Esophagus squamous epithelium (tissue), 5 donors: ENCODE results near the gene MAN2B1. TPM values are rescaled to one million over a fixed set of nuclear protein-coding genes. Genes with fewer than 3 reads are reported as not detected.
"Not testable (repeated sequence)": the region's sequence is repeated elsewhere in the genome, so short reads cannot be mapped to it uniquely, and the experiment has no call there.

Source experiments
- DNase-seq: peaks from one replicate; lab custom pipeline; 2025; lab: John Stamatoyannopoulos, UW
- H3K27ac ChIP-seq, 4 donors: fragments of 200-600 bp; sonication (generic); one replicate each; pipeline ENCODE4 v1.5.1; 2016 to 2019; ENCODE audit warnings: mild to moderate bottlenecking in 1 of 4
- H3K27me3 ChIP-seq, 4 donors: fragments of 200-600 bp; sonication (generic); 1 replicate in 3 of 4; 2 replicates in 1 of 4; pipeline versions ENCODE4 v1.5.1 to v1.6.0; 2017 to 2021; ENCODE audit warnings: antibody characterized with exemption in 1 of 4
- H3K36me3 ChIP-seq, 3 donors: fragments of 200-600 bp; sonication (generic); one replicate each; pipeline ENCODE4 v1.5.1; 2016 to 2019
- H3K4me1 ChIP-seq, 3 donors: fragments of 200-600 bp; sonication (generic); one replicate each; pipeline ENCODE4 v1.5.1; 2017 to 2019
- H3K4me3 ChIP-seq, 4 donors: fragments of 200-600 bp; sonication (generic); 1 replicate in 3 of 4; 2 replicates in 1 of 4; pipeline ENCODE4 v1.5.1; 2016 to 2019; ENCODE audit warnings: mild to moderate bottlenecking in 2 of 4, moderate library complexity in 1 of 4
- H3K9me3 ChIP-seq, 3 donors: fragments of 200-600 bp; sonication (generic); one replicate each; pipeline ENCODE4 v1.5.1; 2016 to 2019
- POLR2A ChIP-seq, 4 donors: fragments of 450-650 bp; IDR thresholded peaks; one replicate each; pipeline ENCODE4 v1.6.1; 2017; ENCODE audit warnings: antibody characterized with exemption in 4 of 4, mild to moderate bottlenecking in 4 of 4, moderate library complexity in 3 of 4
- WGBS, 2 donors: methylation state at CpG; one replicate each; pipeline ENCODE4 v1.1.5; 2018; 5-methylcytosine and 5-hydroxymethylcytosine counted together
- intact Hi-C: fragments of 100-400 bp; cut with DNase I; formaldehyde crosslinking; loops from one replicate; pipeline ENCODE4 v1.15.0; 2022
- total RNA-seq, 4 donors: library from RNA; depleted of rRNA; stranded (reverse); fragments of >200 nt; gene quantifications; one replicate each; pipeline ENCODE4 v1.1.0, GENCODE V29; 2016
- TF ChIP-seq, protein P1 (sequence below), 6 experiments: fragments of 450-650 bp in 4 of 6; fragments of 200-600 bp in 2 of 6; sonication (generic) in 2 of 6; IDR thresholded peaks; one replicate each; pipeline ENCODE4 v1.5.1; 2016 to 2019; ENCODE audit warnings: antibody characterized with exemption in 6 of 6, mild to moderate bottlenecking in 4 of 6, moderate library complexity in 4 of 6
- donor health status: DM: yes; HTN: yes; CAD: no.

The MAN2B1 gene
- total RNA-seq, 4 donors from 2014 or later, result 25.5 to 55.5 (median 39.4) TPM

DNA sequence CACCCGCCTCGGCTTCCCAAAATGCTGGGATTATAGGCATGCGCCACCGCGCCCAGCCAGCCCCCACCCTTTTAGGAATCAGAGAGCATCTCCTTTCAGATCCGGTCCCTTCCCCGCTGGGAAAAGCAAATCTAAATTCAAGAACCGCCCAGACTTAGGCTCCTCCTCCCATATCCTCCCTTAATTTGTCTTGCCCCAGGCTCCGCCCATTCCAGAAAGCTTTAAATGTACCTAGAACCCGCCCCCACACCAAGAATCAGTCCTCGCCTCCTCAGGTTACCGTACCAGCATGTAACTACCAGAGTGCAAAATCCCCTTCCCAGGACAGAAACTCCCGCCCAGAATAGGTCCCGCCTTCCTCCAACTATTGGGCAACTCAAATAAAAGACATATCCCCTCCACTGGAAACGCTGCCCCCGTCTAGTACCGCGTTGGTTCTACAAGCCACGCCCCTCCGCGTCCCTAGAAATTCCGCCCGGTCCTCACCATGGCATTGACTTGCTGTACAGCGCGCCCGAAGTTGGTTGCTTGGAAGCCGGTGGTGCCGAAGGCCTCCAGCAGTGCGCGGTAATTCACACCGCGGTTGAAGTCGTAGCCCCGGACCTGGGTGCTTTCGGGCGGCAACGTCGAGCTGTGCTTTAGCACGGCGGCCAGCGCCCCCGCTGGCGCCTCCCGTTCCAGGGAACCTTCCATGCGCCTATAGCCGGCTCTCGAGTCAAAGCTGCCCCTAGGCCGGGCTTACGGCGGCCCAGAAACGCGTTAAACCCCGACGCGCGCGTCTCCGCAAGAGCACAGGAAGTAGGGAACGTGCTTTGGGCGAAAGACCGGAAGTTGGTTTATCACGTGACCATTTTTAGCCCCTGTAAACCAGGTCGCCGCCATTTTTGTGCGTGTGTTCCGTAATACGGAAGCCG, 14.8 kb upstream of the MAN2B1 start, which contains the start of gene DHPS:
Gene DHPS, minus strand, starts transcription at position 807 of the 914 bp plus-strand sequence. Its CDS starts 114 bp downstream, at position 693.
- peak; percentile 66 for DNase-seq
- H3K36me3 ChIP-seq, result peaks cover 20 to 40% (median 24%) of the 10 kb centered on the region in 3 donors
- peak in 2 of 4 donors; percentile 55 to 58 for TF ChIP-seq POLR2A (IDR thresholded peaks at IDR 0.05)
- TF ChIP-seq, protein P1, sequence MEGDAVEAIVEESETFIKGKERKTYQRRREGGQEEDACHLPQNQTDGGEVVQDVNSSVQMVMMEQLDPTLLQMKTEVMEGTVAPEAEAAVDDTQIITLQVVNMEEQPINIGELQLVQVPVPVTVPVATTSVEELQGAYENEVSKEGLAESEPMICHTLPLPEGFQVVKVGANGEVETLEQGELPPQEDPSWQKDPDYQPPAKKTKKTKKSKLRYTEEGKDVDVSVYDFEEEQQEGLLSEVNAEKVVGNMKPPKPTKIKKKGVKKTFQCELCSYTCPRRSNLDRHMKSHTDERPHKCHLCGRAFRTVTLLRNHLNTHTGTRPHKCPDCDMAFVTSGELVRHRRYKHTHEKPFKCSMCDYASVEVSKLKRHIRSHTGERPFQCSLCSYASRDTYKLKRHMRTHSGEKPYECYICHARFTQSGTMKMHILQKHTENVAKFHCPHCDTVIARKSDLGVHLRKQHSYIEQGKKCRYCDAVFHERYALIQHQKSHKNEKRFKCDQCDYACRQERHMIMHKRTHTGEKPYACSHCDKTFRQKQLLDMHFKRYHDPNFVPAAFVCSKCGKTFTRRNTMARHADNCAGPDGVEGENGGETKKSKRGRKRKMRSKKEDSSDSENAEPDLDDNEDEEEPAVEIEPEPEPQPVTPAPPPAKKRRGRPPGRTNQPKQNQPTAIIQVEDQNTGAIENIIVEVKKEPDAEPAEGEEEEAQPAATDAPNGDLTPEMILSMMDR (IDR thresholded peaks at IDR 0.05), result peak in 2 of 6 experiments; percentile 9 to 16
- H3K27me3 ChIP-seq, result no peaks in the 10 kb centered on the region
- WGBS, 2 donors, result 0 to 1% methylated on average over 26 to 39 of the region's 68 CpGs
- peaks cover 0 to 28% (median 18%) of the 10 kb centered on the region in 3 donors for H3K4me1 ChIP-seq
- H3K27ac ChIP-seq, result peak within 1 kb of the TSS; percentile 96 to 99 (median 97)
- peak within 1 kb of the TSS; percentile 79 to 100 (median 93) for H3K4me3 ChIP-seq
- intact Hi-C loops, result no loop called here
- no peaks in the 10 kb centered on the region for H3K9me3 ChIP-seq

DNA sequence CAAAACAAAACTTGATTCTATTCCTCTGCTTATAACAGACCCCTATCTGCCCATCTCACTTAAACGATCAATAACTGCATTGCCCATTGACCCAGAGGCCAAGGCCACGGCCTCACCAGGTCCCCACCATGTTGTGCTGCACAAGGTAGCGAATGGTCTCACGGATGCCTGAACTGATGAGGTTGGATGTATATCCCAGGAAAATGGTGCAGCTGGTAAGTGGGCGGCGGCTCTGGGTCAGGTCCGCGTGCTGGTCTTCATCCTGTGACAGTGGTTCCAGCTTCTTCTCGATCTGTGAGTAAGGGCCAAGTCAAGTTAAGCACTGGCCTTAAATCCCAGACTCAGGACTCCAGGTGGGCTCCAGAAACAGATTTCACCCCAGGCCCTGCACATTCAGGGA, 13.5 kb upstream of the MAN2B1 start:
- Histone ChIP-seq H3K4me3 (no peak overlapping the region), H3K4me1 (peaks cover 0 to 33% (median 21%) of the 10 kb centered on the region in 3 donors), H3K27me3 (no peaks in the 10 kb centered on the region), H3K36me3 (peaks cover 33 to 53% (median 35%) of the 10 kb centered on the region in 3 donors), H3K27ac (no peak overlapping the region), H3K9me3 (no peaks in the 10 kb centered on the region)
- no peak for TF ChIP-seq POLR2A (IDR thresholded peaks at IDR 0.05)
- TF ChIP-seq, protein P1 (IDR thresholded peaks at IDR 0.05), result no peak
- 90 to 92% methylated on average over 8 to 9 of the region's 9 CpGs for WGBS, 2 donors
- no peak for DNase-seq
- intact Hi-C loops, result no loop called here

DNA sequence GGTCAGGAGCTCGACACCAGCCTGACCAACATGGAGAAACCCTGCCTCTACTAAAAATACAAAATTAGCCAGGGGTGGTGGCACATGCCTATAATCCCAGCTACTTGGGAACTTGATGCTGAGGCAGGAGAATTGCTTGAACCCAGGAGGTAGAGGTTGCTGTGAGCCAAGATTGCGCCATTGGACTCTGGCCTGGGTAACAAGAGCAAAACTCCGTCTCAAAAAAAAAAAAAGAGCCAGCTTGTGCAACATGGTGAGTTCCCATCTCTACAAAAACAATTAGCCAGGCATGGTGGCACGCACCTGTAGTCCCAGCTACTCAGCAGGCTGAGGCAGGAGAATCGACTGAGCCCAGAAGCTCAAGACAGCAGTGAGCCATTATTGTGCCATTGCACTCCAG, 11.5 kb upstream of the MAN2B1 start:
- H3K36me3 ChIP-seq, result peaks cover 40 to 73% (median 55%) of the 10 kb centered on the region in 3 donors
- DNase-seq, H3K27me3 ChIP-seq, H3K27ac ChIP-seq, intact Hi-C loops, H3K4me3 ChIP-seq, H3K9me3 ChIP-seq: not testable (repeated sequence)
- H3K4me1 ChIP-seq, result peaks cover 0 to 33% (median 21%) of the 10 kb centered on the region in 3 donors
- WGBS, 2 donors, result 84 to 94% methylated on average over 3 to 4 of the region's 5 CpGs

DNA sequence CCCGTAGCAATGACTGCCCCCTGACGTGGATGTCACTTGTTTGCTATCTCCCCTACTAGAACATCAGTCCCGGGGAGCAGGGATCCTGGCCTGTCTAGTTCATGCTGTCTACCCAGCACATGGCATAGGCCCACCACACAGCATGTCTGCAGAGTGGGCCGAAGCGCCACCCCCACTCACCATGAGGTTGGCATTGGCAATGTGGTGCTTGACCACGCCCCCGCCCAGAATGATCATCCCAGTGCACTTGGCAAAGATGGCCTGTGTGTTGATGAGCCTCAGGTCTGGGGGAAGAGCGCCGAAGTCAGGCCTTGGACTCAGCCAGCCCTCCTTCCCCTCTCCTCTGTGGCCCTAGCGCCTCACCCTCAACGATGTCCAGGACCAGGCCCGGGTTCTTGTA, 10.4 kb upstream of the MAN2B1 start:
- Histone ChIP-seq H3K36me3 (peaks cover 40 to 84% (median 62%) of the 10 kb centered on the region in 3 donors), H3K9me3 (no peaks in the 10 kb centered on the region), H3K27ac (no peak overlapping the region), H3K4me3 (no peak overlapping the region), H3K4me1 (peaks cover 0 to 28% (median 18%) of the 10 kb centered on the region in 3 donors), H3K27me3 (no peaks in the 10 kb centered on the region)
- TF ChIP-seq POLR2A (IDR thresholded peaks at IDR 0.05), result no peak
- TF ChIP-seq, protein P1 (IDR thresholded peaks at IDR 0.05), result no peak
- WGBS, 2 donors, result 92 to 95% methylated on average over 6 of the region's 12 CpGs
- intact Hi-C loops, result no loop called here
- no peak for DNase-seq

DNA sequence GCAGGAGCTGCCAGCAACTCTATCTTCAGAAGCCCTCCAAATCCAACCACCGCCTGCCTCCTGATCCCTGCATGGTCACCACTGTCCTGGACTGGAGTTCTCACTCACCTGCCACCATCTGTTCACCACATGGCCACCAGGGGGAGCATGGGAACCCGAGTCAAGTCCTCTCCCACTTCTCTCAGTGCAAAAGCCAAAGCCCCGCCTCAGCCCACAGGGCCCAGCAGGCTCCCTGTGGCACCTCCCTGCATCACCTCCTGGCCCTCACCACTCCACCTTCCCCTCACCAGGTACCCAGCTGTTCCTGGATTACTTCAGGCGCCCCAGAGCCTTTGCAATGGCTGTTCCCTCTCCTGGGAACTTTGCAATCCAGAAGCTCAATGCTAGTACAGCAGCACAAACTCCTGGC, 9.8 kb upstream of the MAN2B1 start:
- 13 to 39% methylated on average over 3 to 4 of the region's 4 CpGs for WGBS, 2 donors
- Histone ChIP-seq H3K9me3 (no peaks in the 10 kb centered on the region), H3K4me1 (peaks cover 0 to 27% (median 18%) of the 10 kb centered on the region in 3 donors), H3K27ac (no peak overlapping the region), H3K36me3 (peaks cover 40 to 88% (median 62%) of the 10 kb centered on the region in 3 donors), H3K4me3 (no peak overlapping the region), H3K27me3 (no peaks in the 10 kb centered on the region)
- TF ChIP-seq POLR2A (IDR thresholded peaks at IDR 0.05), result no peak
- TF ChIP-seq, protein P1 (IDR thresholded peaks at IDR 0.05), result peak; percentile 63 to 87 (median 79)
- intact Hi-C loops, result no loop called here
- no peak for DNase-seq
